ENCODE results near the gene SPIRE2. TPM values are rescaled to one million over a fixed set of nuclear protein-coding genes. Genes with fewer than 3 reads are reported as not detected.

Gene SPIRE2
- total RNA-seq, 1 experiment from 2014 or later, result 29.6 TPM

- no peak overlapping the region for H3K4me3 ChIP-seq (ENCODE audit: low read depth, low read length)
- no peak overlapping the region for H3K27ac Mint-ChIP-seq (ENCODE audit: unreplicated experiment)
- H3K27me3 ChIP-seq (replicated peaks; ENCODE audit: control insufficient read depth, insufficient read depth, low read length), result no peaks in the 10 kb centered on the region
- H3K4me1 ChIP-seq, result no peaks in the 10 kb centered on the region
- intact Hi-C loops (cut with micrococcal nuclease; ENCODE audit: unreplicated experiment), result no loop called here
- BruUV-seq (replicated peaks), result no TSS peak
- no peaks in the 10 kb centered on the region for H3K4me1 Mint-ChIP-seq (ENCODE audit: low read depth, unreplicated experiment)
- ChIA-PET POLR2A (no interaction called here), CTCF (no interaction called here)
- H3K36me3 ChIP-seq (ENCODE audit: control insufficient read depth, insufficient read depth, low read length), result peaks cover 9% of the 10 kb centered on the region
- DNase-seq, result no peak
- H3K9me3 ChIP-seq, result no peaks in the 10 kb centered on the region
- no peaks in the 10 kb centered on the region for H3K27me3 Mint-ChIP-seq (ENCODE audit: insufficient read depth, unreplicated experiment)
- H3K36me3 Mint-ChIP-seq (ENCODE audit: insufficient read depth, unreplicated experiment), result peaks cover 66% of the 10 kb centered on the region
- no peak overlapping the region for H3K4me3 Mint-ChIP-seq (ENCODE audit: unreplicated experiment)
- no peaks in the 10 kb centered on the region for H3K9me3 Mint-ChIP-seq (ENCODE audit: unreplicated experiment)
- no peak for TF ChIP-seq CTCF (IDR thresholded peaks at IDR 0.05; ENCODE audit: insufficient read depth in 1 of 2, low read depth in 1 of 2, low read length in 1 of 2, severe bottlenecking in 1 of 2, unreplicated experiment in 1 of 2)
Observed at GRCh38 chr16:89880477-89881367, 52.4 kb downstream of the SPIRE2 start.

GRCh38 chr16:89881368-89881730 lies 53.1 kb downstream of the SPIRE2 start:
- Histone ChIP-seq H3K36me3 (ENCODE audit: control insufficient read depth, insufficient read depth, low read length) (peaks cover 8% of the 10 kb centered on the region), H3K4me3 (ENCODE audit: low read depth, low read length) (no peak overlapping the region), H3K4me1 (no peaks in the 10 kb centered on the region), H3K9me3 (no peaks in the 10 kb centered on the region), H3K27me3 (replicated peaks; ENCODE audit: control insufficient read depth, insufficient read depth, low read length) (no peaks in the 10 kb centered on the region)
- Mint-ChIP-seq H3K27ac (ENCODE audit: unreplicated experiment) (no peak overlapping the region), H3K4me1 (ENCODE audit: low read depth, unreplicated experiment) (no peaks in the 10 kb centered on the region), H3K9me3 (ENCODE audit: unreplicated experiment) (no peaks in the 10 kb centered on the region), H3K27me3 (ENCODE audit: insufficient read depth, unreplicated experiment) (no peaks in the 10 kb centered on the region), H3K4me3 (ENCODE audit: unreplicated experiment) (no peak overlapping the region), H3K36me3 (ENCODE audit: insufficient read depth, unreplicated experiment) (peaks cover 73% of the 10 kb centered on the region)
- intact Hi-C loops (cut with micrococcal nuclease; ENCODE audit: unreplicated experiment), result no loop called here
- BruUV-seq (replicated peaks), result no TSS peak
- ChIA-PET CTCF (no interaction called here), POLR2A (no interaction called here)
- no peak for TF ChIP-seq CTCF (IDR thresholded peaks at IDR 0.05; ENCODE audit: insufficient read depth in 1 of 2, low read depth in 1 of 2, low read length in 1 of 2, severe bottlenecking in 1 of 2, unreplicated experiment in 1 of 2)
- DNase-seq, result no peak

GRCh38 chr16:89883346-89884040 lies 55.2 kb downstream of the SPIRE2 start:
- no peak for DNase-seq
- peaks cover 9% of the 10 kb centered on the region for H3K36me3 ChIP-seq (ENCODE audit: control insufficient read depth, insufficient read depth, low read length)
- intact Hi-C loops (cut with micrococcal nuclease; ENCODE audit: unreplicated experiment), result no loop called here
- H3K27me3 Mint-ChIP-seq (ENCODE audit: insufficient read depth, unreplicated experiment), result no peaks in the 10 kb centered on the region
- H3K27me3 ChIP-seq (replicated peaks; ENCODE audit: control insufficient read depth, insufficient read depth, low read length), result no peaks in the 10 kb centered on the region
- ChIA-PET POLR2A (no interaction called here), CTCF (no interaction called here)
- no TSS peak for BruUV-seq (replicated peaks)
- no peaks in the 10 kb centered on the region for H3K9me3 ChIP-seq
- no peak overlapping the region for H3K4me3 Mint-ChIP-seq (ENCODE audit: unreplicated experiment)
- H3K4me1 ChIP-seq, result no peaks in the 10 kb centered on the region
- no peak overlapping the region for H3K4me3 ChIP-seq (ENCODE audit: low read depth, low read length)
- H3K4me1 Mint-ChIP-seq (ENCODE audit: low read depth, unreplicated experiment), result no peaks in the 10 kb centered on the region
- H3K27ac Mint-ChIP-seq (ENCODE audit: unreplicated experiment), result peak overlapping the region; percentile 64
- no peaks in the 10 kb centered on the region for H3K9me3 Mint-ChIP-seq (ENCODE audit: unreplicated experiment)
- no peak for TF ChIP-seq CTCF (IDR thresholded peaks at IDR 0.05; ENCODE audit: insufficient read depth in 1 of 2, low read depth in 1 of 2, low read length in 1 of 2, severe bottlenecking in 1 of 2, unreplicated experiment in 1 of 2)
- H3K36me3 Mint-ChIP-seq (ENCODE audit: insufficient read depth, unreplicated experiment), result peaks cover 81% of the 10 kb centered on the region

Data from Caco-2 (cell line).